Central memory CD8-positive, alpha-beta T cell (primary cell): ENCODE measurements around the gene C22orf23.
A peak's percentile ranks its signal among the peaks of the same experiment; 100 is the strongest.

ENCODE experiments used
- ATAC-seq: fragments of 150-1000 bp; cut with Tn5 transposase; replicated peaks from 2 replicates; pipeline ENCODE4 v1.10.0; 2022; ENCODE audit warnings: mild to moderate bottlenecking, moderate FRiP score, moderate number of reproducible peaks; ENCODE audit not compliant: poor library complexity, severe bottlenecking; ENCODE audit errors: extremely low read depth
- DNase-seq, 2 donors: peaks; one replicate each; pipeline ENCODE4 v3.0.0; 2021; ENCODE audit warnings: low spot score in 2 of 2
- H3K27ac Mint-ChIP-seq: one replicate; pipeline ENCODE4 v1.8.0; 2022; ENCODE audit warnings: low read depth, mild to moderate bottlenecking, moderate library complexity, mixed read lengths
- H3K27me3 Mint-ChIP-seq: one replicate; pipeline ENCODE4 v1.8.0; 2022; ENCODE audit warnings: mixed read lengths
- H3K36me3 Mint-ChIP-seq: one replicate; pipeline ENCODE4 v1.8.0; 2022; ENCODE audit warnings: mild to moderate bottlenecking, moderate library complexity, mixed read lengths; ENCODE audit not compliant: insufficient read depth
- H3K4me1 Mint-ChIP-seq: one replicate; pipeline ENCODE4 v1.8.0; 2022; ENCODE audit warnings: mixed read lengths
- H3K4me3 Mint-ChIP-seq: one replicate; pipeline ENCODE4 v1.8.0; 2022; ENCODE audit warnings: mild to moderate bottlenecking, moderate library complexity, mixed read lengths
- H3K9me3 Mint-ChIP-seq: one replicate; pipeline ENCODE4 v1.8.0; 2022; ENCODE audit warnings: mixed read lengths

Gene C22orf23

GRCh38 chr22:37933711-37934376 lies 19.6 kb downstream of the C22orf23 start:
- peaks cover 11% of the 10 kb centered on the region for H3K36me3 Mint-ChIP-seq
- no peak overlapping the region for H3K27ac Mint-ChIP-seq
- no peaks in the 10 kb centered on the region for H3K27me3 Mint-ChIP-seq
- DNase-seq (peak; percentile 60 to 64), ATAC-seq (peak; percentile 96)
- no peaks in the 10 kb centered on the region for H3K9me3 Mint-ChIP-seq
- peaks cover 16% of the 10 kb centered on the region for H3K4me1 Mint-ChIP-seq
- H3K4me3 Mint-ChIP-seq = no peak overlapping the region

- Mint-ChIP-seq H3K27me3 (no peaks in the 10 kb centered on the region), H3K27ac (no peak overlapping the region), H3K4me1 (peaks cover 16% of the 10 kb centered on the region), H3K9me3 (no peaks in the 10 kb centered on the region), H3K4me3 (no peak overlapping the region), H3K36me3 (peaks cover 16% of the 10 kb centered on the region)
- DNase-seq = no peak
- ATAC-seq = no peak
Measured at GRCh38 chr22:37932821-37933578, 20.4 kb downstream of the C22orf23 start.

- peaks cover 16% of the 10 kb centered on the region for H3K4me1 Mint-ChIP-seq
- DNase-seq (no peak), ATAC-seq (no peak)
- H3K36me3 Mint-ChIP-seq = peaks cover 14% of the 10 kb centered on the region
- no peaks in the 10 kb centered on the region for H3K9me3 Mint-ChIP-seq
- no peak overlapping the region for H3K4me3 Mint-ChIP-seq
- H3K27ac Mint-ChIP-seq = no peak overlapping the region
- H3K27me3 Mint-ChIP-seq = no peaks in the 10 kb centered on the region
Measured at GRCh38 chr22:37932401-37932800, 21.0 kb downstream of the C22orf23 start.

- H3K4me1 Mint-ChIP-seq = peaks cover 16% of the 10 kb centered on the region
- H3K27me3 Mint-ChIP-seq = no peaks in the 10 kb centered on the region
- DNase-seq (no peak), ATAC-seq (no peak)
- H3K27ac Mint-ChIP-seq = no peak overlapping the region
- peaks cover 15% of the 10 kb centered on the region for H3K36me3 Mint-ChIP-seq
- H3K9me3 Mint-ChIP-seq = no peaks in the 10 kb centered on the region
- H3K4me3 Mint-ChIP-seq = no peak overlapping the region
Measured at GRCh38 chr22:37931893-37932389, 21.5 kb downstream of the C22orf23 start.

GRCh38 chr22:37930952-37931440 lies 22.4 kb downstream of the C22orf23 start:
- ATAC-seq (no peak), DNase-seq (no peak)
- peaks cover 16% of the 10 kb centered on the region for H3K4me1 Mint-ChIP-seq
- H3K9me3 Mint-ChIP-seq = no peaks in the 10 kb centered on the region
- H3K27me3 Mint-ChIP-seq = no peaks in the 10 kb centered on the region
- peaks cover 14% of the 10 kb centered on the region for H3K36me3 Mint-ChIP-seq
- no peak overlapping the region for H3K4me3 Mint-ChIP-seq
- H3K27ac Mint-ChIP-seq = no peak overlapping the region

GRCh38 chr22:37930270-37930951 lies 23.0 kb downstream of the C22orf23 start:
- no peak overlapping the region for H3K4me3 Mint-ChIP-seq

GRCh38 chr22:37929390-37929789 lies 24.0 kb downstream of the C22orf23 start:
- no peak for DNase-seq
- Mint-ChIP-seq H3K36me3 (peaks cover 14% of the 10 kb centered on the region), H3K27ac (no peak overlapping the region)

More at GRCh38 chr22:37930270-37930951, 23.0 kb downstream of the C22orf23 start:
- Mint-ChIP-seq H3K27me3 (no peaks in the 10 kb centered on the region), H3K27ac (peak overlapping the region; percentile 6), H3K36me3 (peaks cover 14% of the 10 kb centered on the region), H3K4me1 (peaks cover 16% of the 10 kb centered on the region), H3K9me3 (no peaks in the 10 kb centered on the region)
- no peak for ATAC-seq
- DNase-seq = no peak

GRCh38 chr22:37927637-37927936 lies 25.8 kb downstream of the C22orf23 start:
- Mint-ChIP-seq H3K27ac (no peak overlapping the region), H3K9me3 (no peaks in the 10 kb centered on the region), H3K4me1 (no peaks in the 10 kb centered on the region), H3K27me3 (no peaks in the 10 kb centered on the region), H3K36me3 (peaks cover 16% of the 10 kb centered on the region), H3K4me3 (no peak overlapping the region)
- DNase-seq (no peak), ATAC-seq (no peak)

More at GRCh38 chr22:37929390-37929789, 24.0 kb downstream of the C22orf23 start:
- no peaks in the 10 kb centered on the region for H3K27me3 Mint-ChIP-seq
- H3K4me3 Mint-ChIP-seq = no peak overlapping the region
- H3K9me3 Mint-ChIP-seq = no peaks in the 10 kb centered on the region
- ATAC-seq = no peak
- peaks cover 16% of the 10 kb centered on the region for H3K4me1 Mint-ChIP-seq

- Mint-ChIP-seq H3K4me1 (no peaks in the 10 kb centered on the region), H3K9me3 (no peaks in the 10 kb centered on the region), H3K27ac (no peak overlapping the region), H3K4me3 (no peak overlapping the region), H3K27me3 (no peaks in the 10 kb centered on the region), H3K36me3 (peaks cover 16% of the 10 kb centered on the region)
- DNase-seq (no peak), ATAC-seq (no peak)
Measured at GRCh38 chr22:37926771-37927636, 26.4 kb downstream of the C22orf23 start.

GRCh38 chr22:37926358-37926757 lies 27.0 kb downstream of the C22orf23 start:
- DNase-seq = no peak

GRCh38 chr22:37925767-37926166 lies 27.6 kb downstream of the C22orf23 start:
- ATAC-seq (no peak), DNase-seq (no peak)
- H3K36me3 Mint-ChIP-seq = peaks cover 26% of the 10 kb centered on the region
- H3K4me3 Mint-ChIP-seq = no peak overlapping the region
- H3K4me1 Mint-ChIP-seq = no peaks in the 10 kb centered on the region
- H3K9me3 Mint-ChIP-seq = no peaks in the 10 kb centered on the region
- H3K27me3 Mint-ChIP-seq = no peaks in the 10 kb centered on the region
- H3K27ac Mint-ChIP-seq = no peak overlapping the region

More at GRCh38 chr22:37926358-37926757, 27.0 kb downstream of the C22orf23 start:
- H3K4me3 Mint-ChIP-seq = no peak overlapping the region
- H3K4me1 Mint-ChIP-seq = no peaks in the 10 kb centered on the region
- ATAC-seq = no peak
- H3K27ac Mint-ChIP-seq = no peak overlapping the region
- H3K36me3 Mint-ChIP-seq = peaks cover 21% of the 10 kb centered on the region
- H3K9me3 Mint-ChIP-seq = no peaks in the 10 kb centered on the region
- H3K27me3 Mint-ChIP-seq = no peaks in the 10 kb centered on the region

GRCh38 chr22:37925330-37925729 lies 28.1 kb downstream of the C22orf23 start:
- Mint-ChIP-seq H3K27ac (no peak overlapping the region), H3K4me3 (no peak overlapping the region), H3K4me1 (no peaks in the 10 kb centered on the region), H3K36me3 (peaks cover 26% of the 10 kb centered on the region), H3K9me3 (no peaks in the 10 kb centered on the region), H3K27me3 (no peaks in the 10 kb centered on the region)
- ATAC-seq = no peak
- DNase-seq = no peak
